T-cell (primary cell): ENCODE measurements around the gene UGT2A2. TPM values are rescaled to one million over a fixed set of nuclear protein-coding genes. Genes with fewer than 3 reads are reported as not detected.
"Not testable (repeated sequence)": the region's sequence is repeated elsewhere in the genome, so short reads cannot be mapped to it uniquely, and the experiment has no call there.

Experiments
- ATAC-seq, 4 experiments: fragments of 200-7000 bp in 3 of 4; fragments of 150-1000 bp in 1 of 4; cut with Tn5 transposase; replicated peaks in 1 of 4; 1 replicate in 3 of 4; 2 replicates in 1 of 4; pipeline ENCODE4 v1.10.0; 2021; ENCODE audit warnings: moderate library complexity in 3 of 4, mild to moderate bottlenecking in 2 of 4, moderate number of reproducible peaks in 1 of 4
- CTCF ChIA-PET, 2 donors: fragments of 300-600 bp; sonication (Branson Sonifier 250); formaldehyde crosslinking; loops; one replicate each; lab custom pipeline; 2022; ENCODE audit warnings: antibody characterized with exemption in 2 of 2; lab: Charles Lee
- POLR2A ChIA-PET, 2 donors: fragments of 300-600 bp; sonication (Branson Sonifier 250); formaldehyde crosslinking; loops; one replicate each; lab custom pipeline; 2022; ENCODE audit warnings: antibody characterized with exemption in 2 of 2; lab: Charles Lee
- DNase-seq, 35 experiments: peaks; one replicate each; pipeline versions ENCODE4 v3.0.0 to v3.0.0-alpha.2; 2013 to 2023
- H3K27ac ChIP-seq: one replicate; pipeline ENCODE4 v1.5.1; 2013; ENCODE audit warnings: low read length
- H3K27me3 ChIP-seq, 2 experiments: replicated peaks in 1 of 2; 1 replicate in 1 of 2; 2 replicates in 1 of 2; pipeline versions ENCODE4 v1.6.1 to v1.7.0; 2013; ENCODE audit warnings: low read length in 1 of 2, mixed read lengths in 1 of 2; ENCODE audit not compliant: control insufficient read depth in 2 of 2, insufficient read depth in 2 of 2; ENCODE audit errors: extremely low read depth in 1 of 2
- H3K36me3 ChIP-seq, 2 donors: 1 replicate in 1 of 2; 2 replicates in 1 of 2; pipeline versions ENCODE4 v1.6.1 to v1.7.0; 2013; ENCODE audit warnings: low read length in 1 of 2; ENCODE audit not compliant: control insufficient read depth in 2 of 2, insufficient read depth in 1 of 2; ENCODE audit errors: extremely low read depth in 1 of 2
- H3K4me1 ChIP-seq, 2 experiments: 1 replicate in 1 of 2; 2 replicates in 1 of 2; pipeline versions ENCODE4 v1.6.1 to v1.7.0; 2013; ENCODE audit warnings: low read length in 2 of 2, mixed read lengths in 1 of 2; ENCODE audit not compliant: insufficient read depth in 2 of 2, control insufficient read depth in 1 of 2; ENCODE audit errors: extremely low read depth in 1 of 2
- H3K4me3 ChIP-seq, 2 donors: 1 replicate in 1 of 2; 2 replicates in 1 of 2; pipeline versions ENCODE4 v1.5.1 to v1.7.0; 2013; ENCODE audit warnings: mild to moderate bottlenecking in 2 of 2, low read length in 1 of 2, moderate library complexity in 1 of 2; ENCODE audit not compliant: control insufficient read depth in 1 of 2; ENCODE audit errors: extremely low read depth in 1 of 2
- H3K9me3 ChIP-seq: 2 replicates; pipeline ENCODE4 v1.7.0; 2013
- H3K27ac Mint-ChIP-seq, 2 donors: one replicate each; pipeline ENCODE4 v1.8.0; 2020 to 2021; ENCODE audit warnings: mild to moderate bottlenecking in 2 of 2, mixed read lengths in 2 of 2
- H3K27me3 Mint-ChIP-seq, 2 donors: one replicate each; pipeline ENCODE4 v1.8.0; 2021 to 2022; ENCODE audit warnings: mixed read lengths in 2 of 2
- H3K36me3 Mint-ChIP-seq: one replicate; pipeline ENCODE4 v1.8.0; 2021; ENCODE audit warnings: mixed read lengths
- H3K4me1 Mint-ChIP-seq, 3 donors: one replicate each; pipeline ENCODE4 v1.8.0; 2020 to 2022; ENCODE audit warnings: mixed read lengths in 3 of 3, mild to moderate bottlenecking in 1 of 3
- H3K4me3 Mint-ChIP-seq, 3 donors: one replicate each; pipeline ENCODE4 v1.8.0; 2020 to 2022; ENCODE audit warnings: mild to moderate bottlenecking in 3 of 3, mixed read lengths in 3 of 3, moderate library complexity in 3 of 3
- H3K9me3 Mint-ChIP-seq, 3 donors: one replicate each; pipeline ENCODE4 v1.8.0; 2020 to 2022; ENCODE audit warnings: mixed read lengths in 3 of 3
- WGBS: methylation state at CpG from one replicate; pipeline ENCODE4 v1.1.5; 2013; ENCODE audit warnings: missing lambda C conversion rate; ENCODE audit not compliant: insufficient coverage; 5-methylcytosine and 5-hydroxymethylcytosine counted together
- total RNA-seq, 35 experiments: library from RNA in 6 of 35; stranded (reverse) in 6 of 35; fragments of 120-200 nt in 1 of 35; gene quantifications; one replicate each; pipeline versions ENCODE4 v1.2.1 to v1.2.4 and lab custom pipeline; 2013 to 2026

UGT2A2 gene
- not detected for total RNA-seq
- total RNA-seq (2013): not detected
- 0 reads per million in 29 experiments for total RNA-seq (lab: John Stamatoyannopoulos, UW)

- Histone ChIP-seq H3K4me3 (no peak within 1 kb of the TSS), H3K27ac (no peak within 1 kb of the TSS), H3K27me3 (no peaks in the 10 kb centered on the region), H3K9me3 (no peaks in the 10 kb centered on the region), H3K4me1 (no peaks in the 10 kb centered on the region), H3K36me3 (no peaks in the 10 kb centered on the region)
- Mint-ChIP-seq H3K27me3 (no peaks in the 10 kb centered on the region), H3K27ac (no peak within 1 kb of the TSS), H3K36me3 (no peaks in the 10 kb centered on the region), H3K4me1 (no peaks in the 10 kb centered on the region), H3K9me3 (no peaks in the 10 kb centered on the region), H3K4me3 (no peak within 1 kb of the TSS)
- WGBS: no CpG with 5 or more reads among the region's 3 CpGs
- ChIA-PET CTCF (no interaction called here), POLR2A (no interaction called here)
- ATAC-seq (no peak), DNase-seq (no peak)
Observed at GRCh38 chr4:69639542-69639941, at the start of gene UGT2A2. Gene UGT2A2 (minus strand): TSS chr4:69639642. CDS start chr4:69639640, 2 bp downstream.

- no CpG with 5 or more reads among the region's 4 CpGs for WGBS
- CTCF ChIA-PET: interaction anchor here in 1 of 2 donors (1.3 kb wide), 2 partner anchors 15 to 140 kb away, joined by 3 read pairs; no protein-coding TSS in a partner anchor
Observed at GRCh38 chr4:69684804-69685203, 45.4 kb upstream of the UGT2A2 start.

GRCh38 chr4:69668680-69669079 lies 29.2 kb upstream of the UGT2A2 start:
- H3K9me3 ChIP-seq: no peaks in the 10 kb centered on the region
- no peaks in the 10 kb centered on the region for H3K36me3 ChIP-seq
- H3K27me3 ChIP-seq: no peaks in the 10 kb centered on the region
- POLR2A ChIA-PET: interaction anchor here in 1 of 2 donors (0.5 kb wide), 1 partner anchor 1581 kb away, joined by 3 read pairs; no protein-coding TSS in a partner anchor
- Mint-ChIP-seq H3K4me3 (no peak overlapping the region), H3K9me3 (peaks cover 0 to 6% (median 4%) of the 10 kb centered on the region in 3 donors), H3K4me1 (peaks cover 0 to 3% (median 0%) of the 10 kb centered on the region in 3 donors), H3K27ac (no peak overlapping the region), H3K36me3 (no peaks in the 10 kb centered on the region), H3K27me3 (peaks cover 0 to 6% of the 10 kb centered on the region in 2 donors)
- ATAC-seq (no peak), DNase-seq (no peak)
- no peaks in the 10 kb centered on the region for H3K4me1 ChIP-seq
- CTCF ChIA-PET: no interaction called here
- no peak overlapping the region for H3K27ac ChIP-seq
- H3K4me3 ChIP-seq: no peak overlapping the region

More at GRCh38 chr4:69684804-69685203, 45.4 kb upstream of the UGT2A2 start:
- POLR2A ChIA-PET: interaction anchor here in 1 of 2 donors (0.6 kb wide), 1 partner anchor 192 kb away, joined by 3 read pairs; no protein-coding TSS in a partner anchor
- no peaks in the 10 kb centered on the region for H3K36me3 Mint-ChIP-seq
- Histone ChIP-seq H3K4me1 (peaks cover 0 to 2% of the 10 kb centered on the region in 2 experiments), H3K4me3 (no peak overlapping the region), H3K27ac (no peak overlapping the region), H3K36me3 (no peaks in the 10 kb centered on the region), H3K27me3 (no peaks in the 10 kb centered on the region), H3K9me3 (no peaks in the 10 kb centered on the region)
- H3K4me3 Mint-ChIP-seq: no peak overlapping the region
- peaks cover 0 to 3% (median 3%) of the 10 kb centered on the region in 3 donors for H3K4me1 Mint-ChIP-seq
- H3K27ac Mint-ChIP-seq: no peak overlapping the region
- no peaks in the 10 kb centered on the region for H3K9me3 Mint-ChIP-seq
- no peaks in the 10 kb centered on the region for H3K27me3 Mint-ChIP-seq
- ATAC-seq: no peak
- no peak for DNase-seq

GRCh38 chr4:69664009-69664408 lies 24.6 kb upstream of the UGT2A2 start:
- Mint-ChIP-seq H3K9me3 (peaks cover 5 to 12% (median 5%) of the 10 kb centered on the region in 3 donors), H3K4me1 (peaks cover 10 to 29% (median 15%) of the 10 kb centered on the region in 3 donors)
- CTCF ChIA-PET, ATAC-seq, H3K4me3 ChIP-seq, POLR2A ChIA-PET, H3K27me3 Mint-ChIP-seq, H3K9me3 ChIP-seq, H3K36me3 Mint-ChIP-seq, H3K27ac Mint-ChIP-seq, H3K36me3 ChIP-seq, H3K4me1 ChIP-seq, H3K4me3 Mint-ChIP-seq, DNase-seq, H3K27ac ChIP-seq, H3K27me3 ChIP-seq: not testable (repeated sequence)
- WGBS: 88% methylated on average over 16 of the region's 22 CpGs

GRCh38 chr4:69661130-69661803 lies 21.8 kb upstream of the UGT2A2 start:
- 17% methylated on average over 1 of the region's 4 CpGs for WGBS
- ATAC-seq (peak; percentile 40 to 81 (median 56)), DNase-seq (peak in 23 of 35 experiments; percentile 3 to 59 (median 20))

GRCh38 chr4:69658133-69658532 lies 18.7 kb upstream of the UGT2A2 start:
- no peaks in the 10 kb centered on the region for H3K36me3 Mint-ChIP-seq
- ATAC-seq (no peak), DNase-seq (no peak)
- Histone ChIP-seq H3K9me3 (no peaks in the 10 kb centered on the region), H3K36me3 (no peaks in the 10 kb centered on the region), H3K4me3 (no peak overlapping the region), H3K27ac (no peak overlapping the region), H3K4me1 (peaks cover 0 to 6% of the 10 kb centered on the region in 2 experiments), H3K27me3 (no peaks in the 10 kb centered on the region)
- no peaks in the 10 kb centered on the region for H3K27me3 Mint-ChIP-seq
- POLR2A ChIA-PET: no interaction called here
- peaks cover 5 to 17% (median 5%) of the 10 kb centered on the region in 3 donors for H3K9me3 Mint-ChIP-seq
- no peak overlapping the region for H3K4me3 Mint-ChIP-seq
- H3K4me1 Mint-ChIP-seq: peaks cover 10 to 34% (median 13%) of the 10 kb centered on the region in 3 donors
- no peak overlapping the region for H3K27ac Mint-ChIP-seq
- 83% methylated on average over 10 of the region's 12 CpGs for WGBS
- CTCF ChIA-PET: no interaction called here

More at GRCh38 chr4:69661130-69661803, 21.8 kb upstream of the UGT2A2 start:
- H3K27me3 Mint-ChIP-seq, H3K27ac ChIP-seq, H3K4me1 ChIP-seq, H3K4me3 ChIP-seq, CTCF ChIA-PET, H3K36me3 ChIP-seq, H3K9me3 ChIP-seq, H3K36me3 Mint-ChIP-seq, H3K27me3 ChIP-seq: not testable (repeated sequence)
- H3K9me3 Mint-ChIP-seq: peaks cover 5 to 17% (median 5%) of the 10 kb centered on the region in 3 donors
- peak overlapping the region; percentile 21 to 22 for H3K27ac Mint-ChIP-seq
- H3K4me3 Mint-ChIP-seq: peak overlapping the region in 2 of 3 donors; percentile 30 to 31
- POLR2A ChIA-PET: interaction anchor here in 1 of 2 donors (0.6 kb wide), 1 partner anchor 16 kb away, joined by 3 read pairs; no protein-coding TSS in a partner anchor
- H3K4me1 Mint-ChIP-seq: peaks cover 10 to 34% (median 15%) of the 10 kb centered on the region in 3 donors
